Prostate gland (tissue), 2 donors: ENCODE measurements around the gene CTBP2.

Experiments
- CTCF ChIP-seq, 4 experiments: fragments of 200-600 bp in 2 of 4; fragments of 450-650 bp in 2 of 4; sonication (generic) in 2 of 4; IDR thresholded peaks; 1 replicate in 3 of 4; 2 replicates in 1 of 4; pipeline ENCODE4 v1.5.1; 2016 to 2019; ENCODE audit warnings: antibody characterized with exemption in 4 of 4, mild to moderate bottlenecking in 2 of 4, moderate library complexity in 2 of 4
- POLR2A ChIP-seq: fragments of 450-650 bp; IDR thresholded peaks from one replicate; pipeline ENCODE4 v1.6.1; 2016; ENCODE audit warnings: antibody characterized with exemption, mild to moderate bottlenecking

- TF ChIP-seq CTCF (IDR thresholded peaks at IDR 0.05): no peak
- no peak for TF ChIP-seq POLR2A
These were observed 164.1 kb downstream of the CTBP2 start for GRCh38 chr10:124996127-124996853.
